B cell (primary cell): ENCODE results near the gene LRRC8D. TPM values are rescaled to one million over a fixed set of nuclear protein-coding genes. Genes with fewer than 3 reads are reported as not detected.

ENCODE experiments used
- ATAC-seq: fragments of 200-7000 bp; cut with Tn5 transposase; one replicate; pipeline ENCODE4 v1.10.0; 2021; ENCODE audit warnings: low read depth, mild to moderate bottlenecking, moderate number of reproducible peaks, moderate library complexity
- CTCF ChIA-PET: fragments of 350-600 bp; sonication (Branson Sonifier 250); formaldehyde crosslinking; loops from one replicate; lab custom pipeline; 2021; ENCODE audit warnings: antibody characterized with exemption, inconsistent platforms; lab: Charles Lee
- POLR2A ChIA-PET: fragments of 350-600 bp; sonication (Branson Sonifier 250); formaldehyde crosslinking; loops from one replicate; lab custom pipeline; 2021; ENCODE audit warnings: antibody characterized with exemption; lab: Charles Lee
- DNase-seq: peaks from one replicate; pipeline ENCODE4 v3.0.0; 2013
- H2AFZ ChIP-seq: 2 replicates; pipeline ENCODE4 v1.6.1; 2012; ENCODE audit warnings: mild to moderate bottlenecking, low read depth, low read length; ENCODE audit not compliant: insufficient read depth, poor library complexity, severe bottlenecking
- H3K27ac ChIP-seq, 2 donors: 1 replicate in 1 of 2; 2 replicates in 1 of 2; pipeline ENCODE4 v1.5.1; 2012 to 2013; ENCODE audit warnings: low read length in 2 of 2, mild to moderate bottlenecking in 2 of 2, moderate library complexity in 1 of 2
- H3K27me3 ChIP-seq, 4 experiments: fragments of 200-600 bp in 1 of 4; sonication (generic) in 1 of 4; replicated peaks in 1 of 4; 1 replicate in 2 of 4; 2 replicates in 2 of 4; pipeline versions ENCODE4 v1.6.1 to v1.7.0; 2013 to 2016; ENCODE audit warnings: low read length in 3 of 4, mild to moderate bottlenecking in 2 of 4, mixed read lengths in 1 of 4, moderate library complexity in 1 of 4; ENCODE audit not compliant: insufficient read depth in 4 of 4, control insufficient read depth in 3 of 4; ENCODE audit errors: control extremely low read depth in 1 of 4
- H3K36me3 ChIP-seq, 2 experiments: replicated peaks in 1 of 2; 1 replicate in 1 of 2; 2 replicates in 1 of 2; pipeline versions ENCODE4 v1.6.1 to v1.7.1; 2013; ENCODE audit warnings: low read length in 1 of 2; ENCODE audit not compliant: insufficient read depth in 2 of 2, control insufficient read depth in 1 of 2; ENCODE audit errors: control extremely low read depth in 1 of 2, extremely low read depth in 1 of 2
- H3K4me1 ChIP-seq, 2 donors: fragments of 200-600 bp in 1 of 2; sonication (generic) in 1 of 2; 1 replicate in 1 of 2; 2 replicates in 1 of 2; pipeline versions ENCODE4 v1.5.1 to v1.6.1; 2013 to 2017; ENCODE audit warnings: low read length in 2 of 2; ENCODE audit not compliant: control insufficient read depth in 2 of 2, insufficient read depth in 2 of 2
- H3K4me2 ChIP-seq: replicated peaks from 2 replicates; pipeline ENCODE3; 2012; ENCODE audit warnings: mild to moderate bottlenecking, low read depth, low read length; ENCODE audit not compliant: poor library complexity, severe bottlenecking
- H3K4me3 ChIP-seq, 5 experiments: fragments of 200-600 bp in 1 of 5; sonication (generic) in 1 of 5; 1 replicate in 3 of 5; 2 replicates in 2 of 5; pipeline versions ENCODE4 v1.5.1 to v1.7.0; 2011 to 2016; ENCODE audit warnings: low read length in 4 of 5, mild to moderate bottlenecking in 4 of 5, low read depth in 2 of 5, control low read depth in 1 of 5, moderate library complexity in 1 of 5; ENCODE audit not compliant: insufficient read depth in 1 of 5; ENCODE audit errors: control extremely low read depth in 1 of 5, extremely low read depth in 1 of 5
- H3K79me2 ChIP-seq: fragments of 200-600 bp; sonication (generic); one replicate; pipeline ENCODE4 v1.6.0; 2016; ENCODE audit warnings: low read length; ENCODE audit not compliant: control insufficient read depth, insufficient read depth
- H3K9ac ChIP-seq: fragments of 200-600 bp; sonication (generic); 2 replicates; pipeline ENCODE4 v1.6.1; 2017; ENCODE audit warnings: mild to moderate bottlenecking, low read length, moderate library complexity
- H3K9me3 ChIP-seq, 3 donors: one replicate each; pipeline versions ENCODE4 v1.6.1 to v1.7.1; 2013; ENCODE audit warnings: low read length in 2 of 3; ENCODE audit not compliant: control insufficient read depth in 2 of 3, insufficient read depth in 1 of 3; ENCODE audit errors: control extremely low read depth in 1 of 3
- H4K20me1 ChIP-seq: 2 replicates; pipeline ENCODE4 v1.6.0; 2012; ENCODE audit warnings: mild to moderate bottlenecking, low read length; ENCODE audit not compliant: insufficient read depth, control insufficient read depth, poor library complexity, severe bottlenecking
- H3K27ac Mint-ChIP-seq: one replicate; pipeline ENCODE4 v1.8.0; 2021; ENCODE audit warnings: mixed read lengths
- H3K27me3 Mint-ChIP-seq: one replicate; pipeline ENCODE4 v1.8.0; 2021; ENCODE audit warnings: mixed read lengths
- H3K4me1 Mint-ChIP-seq: one replicate; pipeline ENCODE4 v1.8.0; 2021; ENCODE audit warnings: mixed read lengths
- H3K4me3 Mint-ChIP-seq: one replicate; pipeline ENCODE4 v1.8.0; 2021; ENCODE audit warnings: mixed read lengths
- H3K9me3 Mint-ChIP-seq: one replicate; pipeline ENCODE4 v1.8.0; 2022; ENCODE audit warnings: mixed read lengths; ENCODE audit not compliant: insufficient read depth
- EZH2 ChIP-seq: IDR thresholded peaks from 2 replicates; pipeline ENCODE4 v1.6.1; 2012; ENCODE audit warnings: borderline replicate concordance, low read depth, mild to moderate bottlenecking, moderate library complexity, low read length; ENCODE audit not compliant: insufficient read depth, poor library complexity, severe bottlenecking
- WGBS: methylation state at CpG from one replicate; pipeline ENCODE4 v1.1.5; 2013; ENCODE audit warnings: missing lambda C conversion rate; ENCODE audit not compliant: insufficient coverage; 5-methylcytosine and 5-hydroxymethylcytosine counted together
- intact Hi-C: fragments of 100-400 bp; cut with micrococcal nuclease; formaldehyde crosslinking; loops from one replicate; pipeline ENCODE4 v1.10.0; 2022
- polyA plus RNA-seq: library from polyadenylated mRNA; depleted of rRNA; stranded (reverse); fragments of >200 nt; gene quantifications from 2 replicates; pipeline ENCODE4 v1.2.3, GENCODE V29; 2012
- total RNA-seq, 2 donors: library from RNA; stranded (reverse); fragments of 120-200 nt in 1 of 2; gene quantifications; 1 replicate in 1 of 2; 2 replicates in 1 of 2; pipeline versions ENCODE4 v1.2.3 to v1.2.4, GENCODE V29; 2013 to 2022
- TF ChIP-seq, protein P1 (sequence below): fragments of 200-600 bp; IDR thresholded peaks from one replicate; pipeline ENCODE4 v1.8.0; 2022; ENCODE audit warnings: antibody characterized with exemption, mild to moderate bottlenecking

LRRC8D gene
- total and polyA plus RNA-seq, 2 donors (not counting 1 experiment from before 2014, with no cell fraction given): 23.7 to 47.0 TPM

DNA sequence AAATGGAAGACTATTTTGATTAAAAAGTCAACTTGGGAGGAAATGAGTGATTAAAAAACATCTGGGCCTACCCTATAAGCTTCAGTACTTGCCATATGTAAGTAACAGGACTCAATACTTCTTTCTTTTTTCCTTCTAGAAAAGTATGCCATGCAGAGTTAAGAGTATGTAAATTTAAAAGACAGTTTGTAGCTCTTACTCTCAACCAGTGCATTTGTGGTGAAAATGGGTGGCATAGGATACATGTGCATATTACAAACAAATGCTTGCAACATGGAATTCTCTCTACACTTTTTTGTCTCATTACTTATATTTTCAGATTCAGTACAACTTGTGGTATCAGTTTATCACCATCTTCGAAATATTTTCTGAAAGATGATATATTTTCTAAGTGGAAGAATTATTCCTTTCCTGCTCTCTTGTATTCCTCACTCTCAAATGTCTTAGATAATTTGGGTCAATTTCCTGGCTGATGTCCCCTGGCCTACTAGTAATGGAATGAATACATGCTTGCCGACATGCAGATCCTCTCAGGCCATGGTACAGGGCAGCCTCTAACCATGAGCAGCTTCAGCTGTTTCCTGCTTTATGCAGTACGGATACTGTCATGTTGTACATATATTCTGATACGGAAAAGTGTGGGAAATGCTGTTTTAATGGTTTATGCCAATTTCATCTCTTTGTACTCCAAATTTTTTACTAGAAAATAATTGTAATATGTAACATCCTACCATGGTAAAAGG is 92.7 kb downstream of the LRRC8D start:
- peaks cover 36% of the 10 kb centered on the region for H4K20me1 ChIP-seq
- Mint-ChIP-seq H3K27me3 (no peaks in the 10 kb centered on the region), H3K27ac (no peak overlapping the region), H3K9me3 (no peaks in the 10 kb centered on the region), H3K4me1 (peaks cover 19% of the 10 kb centered on the region), H3K4me3 (no peak overlapping the region)
- intact Hi-C loops: no loop called here
- H3K36me3 ChIP-seq: peaks cover 0 to 3% of the 10 kb centered on the region in 2 experiments
- no peak for ATAC-seq
- ChIA-PET POLR2A (no interaction called here), CTCF (no interaction called here)
- H3K27me3 ChIP-seq: no peaks in the 10 kb centered on the region
- no peak overlapping the region for H3K27ac ChIP-seq
- TF ChIP-seq, protein P1, sequence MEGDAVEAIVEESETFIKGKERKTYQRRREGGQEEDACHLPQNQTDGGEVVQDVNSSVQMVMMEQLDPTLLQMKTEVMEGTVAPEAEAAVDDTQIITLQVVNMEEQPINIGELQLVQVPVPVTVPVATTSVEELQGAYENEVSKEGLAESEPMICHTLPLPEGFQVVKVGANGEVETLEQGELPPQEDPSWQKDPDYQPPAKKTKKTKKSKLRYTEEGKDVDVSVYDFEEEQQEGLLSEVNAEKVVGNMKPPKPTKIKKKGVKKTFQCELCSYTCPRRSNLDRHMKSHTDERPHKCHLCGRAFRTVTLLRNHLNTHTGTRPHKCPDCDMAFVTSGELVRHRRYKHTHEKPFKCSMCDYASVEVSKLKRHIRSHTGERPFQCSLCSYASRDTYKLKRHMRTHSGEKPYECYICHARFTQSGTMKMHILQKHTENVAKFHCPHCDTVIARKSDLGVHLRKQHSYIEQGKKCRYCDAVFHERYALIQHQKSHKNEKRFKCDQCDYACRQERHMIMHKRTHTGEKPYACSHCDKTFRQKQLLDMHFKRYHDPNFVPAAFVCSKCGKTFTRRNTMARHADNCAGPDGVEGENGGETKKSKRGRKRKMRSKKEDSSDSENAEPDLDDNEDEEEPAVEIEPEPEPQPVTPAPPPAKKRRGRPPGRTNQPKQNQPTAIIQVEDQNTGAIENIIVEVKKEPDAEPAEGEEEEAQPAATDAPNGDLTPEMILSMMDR: no peak
- no peak for TF ChIP-seq EZH2
- no peak overlapping the region for H3K9ac ChIP-seq
- 33% methylated on average over 1 of the region's 4 CpGs for WGBS
- no peak overlapping the region for H2AFZ ChIP-seq
- no peaks in the 10 kb centered on the region for H3K9me3 ChIP-seq
- no peak for DNase-seq
- H3K4me2 ChIP-seq: no peak overlapping the region
- no peak overlapping the region for H3K4me3 ChIP-seq
- H3K79me2 ChIP-seq: peaks cover 71% of the 10 kb centered on the region
- H3K4me1 ChIP-seq: peaks cover 0 to 5% of the 10 kb centered on the region in 2 donors

DNA sequence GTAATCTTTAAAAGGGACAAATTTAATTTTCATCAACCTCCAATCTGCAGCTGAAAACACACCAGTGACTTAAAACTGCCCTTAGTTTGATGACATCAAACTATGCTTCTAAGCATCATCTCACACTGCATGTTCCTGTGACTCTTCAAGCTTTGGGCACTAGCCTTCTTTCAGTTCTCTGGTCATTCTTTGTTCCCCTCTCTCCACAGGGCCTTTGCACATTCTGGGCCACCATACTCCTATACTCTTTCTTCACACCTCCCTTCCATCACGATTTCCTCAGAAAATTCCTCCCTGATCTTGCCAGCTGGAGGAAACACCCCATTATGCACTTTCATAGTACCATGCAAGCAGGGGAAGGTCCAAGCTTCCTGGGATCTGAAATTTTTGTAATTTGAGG is 96.5 kb downstream of the LRRC8D start:
- Mint-ChIP-seq H3K9me3 (no peaks in the 10 kb centered on the region), H3K4me1 (peaks cover 11% of the 10 kb centered on the region), H3K27ac (no peak overlapping the region), H3K4me3 (no peak overlapping the region), H3K27me3 (no peaks in the 10 kb centered on the region)
- ChIA-PET CTCF (no interaction called here), POLR2A (no interaction called here)
- Histone ChIP-seq H3K27me3 (no peaks in the 10 kb centered on the region), H3K36me3 (no peaks in the 10 kb centered on the region), H3K9me3 (no peaks in the 10 kb centered on the region), H4K20me1 (peaks cover 27% of the 10 kb centered on the region), H3K79me2 (peaks cover 39% of the 10 kb centered on the region), H3K27ac (no peak overlapping the region), H3K4me3 (no peak overlapping the region), H3K4me2 (no peak overlapping the region), H2AFZ (no peak overlapping the region), H3K9ac (no peak overlapping the region), H3K4me1 (no peaks in the 10 kb centered on the region)
- no CpG with 5 or more reads among the region's 1 CpG for WGBS
- ATAC-seq: no peak
- intact Hi-C loops: no loop called here
- TF ChIP-seq EZH2: no peak
- TF ChIP-seq, protein P1: no peak
- no peak for DNase-seq
